NK-92 (cell line): Measurements from ENCODE around the gene PRDX4.
"Not testable (repeated sequence)": the region's sequence is repeated elsewhere in the genome, so short reads cannot be mapped to it uniquely, and the experiment has no call there.

Experiments
- DNase-seq: peaks from one replicate; lab custom pipeline; 2025; ENCODE audit not compliant: unreplicated experiment; lab: John Stamatoyannopoulos, UW

Gene PRDX4

GRCh38 chrX:23670528-23670927 lies 3.2 kb downstream of the PRDX4 start:
- DNase-seq, result no peak

GRCh38 chrX:23673108-23673507 lies 5.8 kb downstream of the PRDX4 start:
- DNase-seq, result no peak

GRCh38 chrX:23676486-23676885 lies 9.2 kb downstream of the PRDX4 start:
- DNase-seq, result not testable (repeated sequence)

- DNase-seq, result no peak
Measured at GRCh38 chrX:23692166-23692565, 24.9 kb downstream of the PRDX4 start.

- DNase-seq, result no peak
Measured at GRCh38 chrX:23694606-23695005, 27.3 kb downstream of the PRDX4 start.

- DNase-seq, result no peak
Measured at GRCh38 chrX:23699636-23700194, 32.4 kb downstream of the PRDX4 start.

GRCh38 chrX:23704673-23705206 lies 37.4 kb downstream of the PRDX4 start:
- no peak for DNase-seq

GRCh38 chrX:23705235-23705634 lies 37.9 kb downstream of the PRDX4 start:
- no peak for DNase-seq

- no peak for DNase-seq
Measured at GRCh38 chrX:23720117-23720677, 52.9 kb downstream of the PRDX4 start.

- DNase-seq, result no peak
Measured at GRCh38 chrX:23726191-23726590, 58.9 kb downstream of the PRDX4 start.

- no peak for DNase-seq
Measured at GRCh38 chrX:23727206-23727605, 59.9 kb downstream of the PRDX4 start.

- no peak for DNase-seq
Measured at GRCh38 chrX:23729214-23729613, 61.9 kb downstream of the PRDX4 start.

GRCh38 chrX:23731951-23732350 lies 64.7 kb downstream of the PRDX4 start:
- DNase-seq, result no peak

GRCh38 chrX:23732704-23733103 lies 65.4 kb downstream of the PRDX4 start:
- DNase-seq, result no peak
